ENCODE measurements around the gene FRMPD4.
A peak's percentile ranks its signal among the peaks of the same experiment; 100 is the strongest.

The FRMPD4 gene

GRCh38 chrX:12770440-12770839, 632.2 kb downstream of the FRMPD4 start:
- Histone ChIP-seq H3K27me3 (peaks cover 0 to 8% of the 10 kb centered on the region in 2 donors), H3K36me3 (no peaks in the 10 kb centered on the region), H3K9me3 (no peaks in the 10 kb centered on the region), H3K4me1 (no peaks in the 10 kb centered on the region), H3K4me3 (no peak overlapping the region), H3K27ac (no peak overlapping the region)
- DNase-seq = no peak
- intact Hi-C loops (cut with DNase I; ENCODE audit: low total_unique reads) = no loop called here
- TF ChIP-seq CTCF (IDR thresholded peaks at IDR 0.05) = peak in 1 of 2 experiments; percentile 37

GRCh38 chrX:12771445-12772069, 633.3 kb downstream of the FRMPD4 start:
- H3K9me3 ChIP-seq = no peaks in the 10 kb centered on the region
- H3K36me3 ChIP-seq = no peaks in the 10 kb centered on the region
- no peak overlapping the region for H3K4me3 ChIP-seq
- H3K27me3 ChIP-seq = peaks cover 0 to 8% of the 10 kb centered on the region in 2 donors
- no peaks in the 10 kb centered on the region for H3K4me1 ChIP-seq
- peak in 1 of 2 experiments; percentile 17 for TF ChIP-seq CTCF (IDR thresholded peaks at IDR 0.05)
- intact Hi-C loops (cut with DNase I; ENCODE audit: low total_unique reads) = no loop called here
- H3K27ac ChIP-seq = no peak overlapping the region
- peak in 1 of 2 donors; percentile 22 for DNase-seq
